Mesothelial cell of epicardium (in vitro differentiated cells): ENCODE data around the gene HOXD4. TPM values are rescaled to one million over a fixed set of nuclear protein-coding genes. Genes with fewer than 3 reads are reported as not detected.

Source experiments
- DNase-seq, 2 experiments: peaks; one replicate each; pipeline ENCODE4 v3.0.0; 2021; ENCODE audit warnings: low spot score in 2 of 2; ENCODE audit not compliant: unreplicated experiment in 2 of 2
- H3K27ac Mint-ChIP-seq: 2 replicates; pipeline ENCODE4 v1.8.0; 2021; ENCODE audit warnings: mixed read lengths
- H3K27me3 Mint-ChIP-seq: 2 replicates; pipeline ENCODE4 v1.8.0; 2021; ENCODE audit warnings: low read depth, mixed read lengths
- H3K36me3 Mint-ChIP-seq: 2 replicates; pipeline ENCODE4 v1.8.0; 2021; ENCODE audit warnings: mixed read lengths
- H3K4me1 Mint-ChIP-seq: 2 replicates; pipeline ENCODE4 v1.8.0; 2021; ENCODE audit warnings: mixed read lengths
- H3K4me3 Mint-ChIP-seq: 2 replicates; pipeline ENCODE4 v1.8.0; 2021; ENCODE audit warnings: mild to moderate bottlenecking, moderate library complexity, mixed read lengths
- H3K9me3 Mint-ChIP-seq: 2 replicates; pipeline ENCODE4 v1.8.0; 2021; ENCODE audit warnings: mixed read lengths
- CTCF ChIP-seq: fragments of 200-600 bp; sonication (generic); IDR thresholded peaks from one replicate; pipeline ENCODE4 v1.5.0; 2021; ENCODE audit warnings: antibody characterized with exemption; ENCODE audit not compliant: unreplicated experiment
- total RNA-seq: library from RNA; stranded (reverse); gene quantifications from 3 replicates; pipeline ENCODE4 v1.2.1, GENCODE V29; 2021

Gene HOXD4
- total RNA-seq, result 0.67 to 1.4 TPM (median 1.3 TPM) in 3 replicates

GRCh38 chr2:176151442-176152287 is at the start of gene HOXD4:
HOXD4 (plus strand) TSS chr2:176151550; CDS start chr2:176151634, 84 bp downstream.
- Mint-ChIP-seq H3K27me3 (peaks cover 99% of the 10 kb centered on the region), H3K4me1 (peaks cover 6% of the 10 kb centered on the region), H3K36me3 (peaks cover 2% of the 10 kb centered on the region), H3K27ac (no peak within 1 kb of the TSS), H3K4me3 (peak within 1 kb of the TSS; percentile 63), H3K9me3 (no peaks in the 10 kb centered on the region)
- TF ChIP-seq CTCF, result no peak
- DNase-seq, result no peak

GRCh38 chr2:176101842-176102241 is 49.5 kb upstream of the HOXD4 start:
- peaks cover 96% of the 10 kb centered on the region for H3K27me3 Mint-ChIP-seq
- H3K36me3 Mint-ChIP-seq, result no peaks in the 10 kb centered on the region
- H3K4me3 Mint-ChIP-seq, result no peak overlapping the region
- no peak for DNase-seq
- peaks cover 20% of the 10 kb centered on the region for H3K4me1 Mint-ChIP-seq
- no peak overlapping the region for H3K27ac Mint-ChIP-seq
- no peak for TF ChIP-seq CTCF
- H3K9me3 Mint-ChIP-seq, result no peaks in the 10 kb centered on the region

- TF ChIP-seq CTCF, result no peak
- no peaks in the 10 kb centered on the region for H3K9me3 Mint-ChIP-seq
Observed at GRCh38 chr2:176102309-176102866, 49.0 kb upstream of the HOXD4 start.

GRCh38 chr2:176103194-176103593 is 48.2 kb upstream of the HOXD4 start:
- H3K4me3 Mint-ChIP-seq, result no peak overlapping the region

More at GRCh38 chr2:176102309-176102866, 49.0 kb upstream of the HOXD4 start:
- no peaks in the 10 kb centered on the region for H3K36me3 Mint-ChIP-seq
- no peak overlapping the region for H3K4me3 Mint-ChIP-seq
- H3K27ac Mint-ChIP-seq, result no peak overlapping the region
- H3K27me3 Mint-ChIP-seq, result peaks cover 96% of the 10 kb centered on the region
- peaks cover 24% of the 10 kb centered on the region for H3K4me1 Mint-ChIP-seq
- no peak for DNase-seq

GRCh38 chr2:176103742-176104315 is 47.5 kb upstream of the HOXD4 start:
- peaks cover 20% of the 10 kb centered on the region for H3K4me1 Mint-ChIP-seq
- no peak for TF ChIP-seq CTCF
- peaks cover 89% of the 10 kb centered on the region for H3K27me3 Mint-ChIP-seq
- H3K27ac Mint-ChIP-seq, result no peak overlapping the region
- no peak for DNase-seq
- peak overlapping the region; percentile 59 for H3K4me3 Mint-ChIP-seq
- no peaks in the 10 kb centered on the region for H3K9me3 Mint-ChIP-seq
- no peaks in the 10 kb centered on the region for H3K36me3 Mint-ChIP-seq

More at GRCh38 chr2:176103194-176103593, 48.2 kb upstream of the HOXD4 start:
- H3K4me1 Mint-ChIP-seq, result peaks cover 19% of the 10 kb centered on the region
- DNase-seq, result no peak
- H3K9me3 Mint-ChIP-seq, result no peaks in the 10 kb centered on the region
- no peaks in the 10 kb centered on the region for H3K36me3 Mint-ChIP-seq
- H3K27me3 Mint-ChIP-seq, result peaks cover 89% of the 10 kb centered on the region
- H3K27ac Mint-ChIP-seq, result no peak overlapping the region
- TF ChIP-seq CTCF, result no peak
